Non-pigmented ciliary epithelial cell (primary cell): Measurements from ENCODE around the gene GAB1.

Experiments
- DNase-seq: peaks from one replicate; pipeline ENCODE4 v3.0.0-alpha.2; 2010; ENCODE audit warnings: low read depth

The GAB1 gene

DNA sequence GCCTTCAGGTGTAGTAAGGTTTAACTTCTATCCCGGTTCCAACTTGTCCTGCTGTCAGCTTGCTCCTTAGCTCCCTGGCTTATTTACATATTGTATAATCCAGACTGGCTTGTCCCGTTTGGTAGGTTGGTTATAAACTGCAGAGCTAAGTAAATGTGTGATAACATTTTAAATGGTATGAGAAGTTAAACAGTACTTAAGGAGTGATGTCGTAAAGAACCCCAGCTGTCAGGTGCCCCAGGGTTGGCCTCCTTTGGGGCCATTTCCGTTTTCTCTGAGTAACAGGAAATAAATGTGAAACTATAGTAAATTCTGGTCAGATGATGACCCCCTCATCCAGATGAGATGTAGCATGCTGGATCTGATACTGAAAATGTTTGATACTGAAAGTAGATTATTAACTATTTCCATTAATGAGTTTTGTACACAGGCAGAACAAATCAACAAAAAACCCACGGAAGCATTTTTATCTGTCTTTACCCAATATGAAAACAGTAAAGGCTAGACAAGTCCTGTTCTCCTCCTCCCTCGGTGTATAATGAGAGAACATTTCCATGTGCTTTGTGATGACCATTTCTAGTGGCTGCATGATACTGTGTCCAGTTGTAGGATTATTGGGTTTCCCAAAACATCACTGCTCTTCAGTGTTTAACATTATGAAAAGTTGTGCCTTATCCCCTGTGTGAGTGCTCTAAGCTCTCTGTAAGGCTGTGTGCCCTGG, 22.4 kb downstream of the GAB1 start:
- no peak for DNase-seq

DNA sequence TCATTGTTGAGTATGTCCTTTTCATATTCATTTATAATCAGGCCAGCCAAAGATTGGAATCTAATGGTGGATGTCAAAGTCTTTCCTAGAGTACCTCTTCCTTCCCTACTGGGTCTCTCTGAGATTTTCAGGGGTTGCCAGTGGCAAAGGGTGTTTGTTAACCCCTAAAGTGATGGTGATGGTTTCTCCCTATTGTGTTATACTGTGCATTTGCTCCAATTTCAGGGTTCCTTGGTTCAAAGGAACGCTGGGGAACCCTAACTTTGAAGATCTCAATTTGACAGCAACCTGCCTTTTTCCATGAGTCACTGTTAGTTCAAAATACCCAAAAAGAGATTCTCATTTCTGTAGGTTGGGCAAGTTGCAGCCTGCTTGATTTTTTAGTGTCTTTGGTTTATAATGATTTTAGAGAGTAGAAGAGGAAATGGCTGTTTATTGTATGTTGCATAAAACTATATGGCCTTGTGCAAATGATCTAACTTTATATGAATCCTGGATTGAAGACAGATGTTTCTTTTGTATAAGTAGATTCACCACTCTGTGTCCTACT, 23.0 kb downstream of the GAB1 start:
- no peak for DNase-seq

DNA sequence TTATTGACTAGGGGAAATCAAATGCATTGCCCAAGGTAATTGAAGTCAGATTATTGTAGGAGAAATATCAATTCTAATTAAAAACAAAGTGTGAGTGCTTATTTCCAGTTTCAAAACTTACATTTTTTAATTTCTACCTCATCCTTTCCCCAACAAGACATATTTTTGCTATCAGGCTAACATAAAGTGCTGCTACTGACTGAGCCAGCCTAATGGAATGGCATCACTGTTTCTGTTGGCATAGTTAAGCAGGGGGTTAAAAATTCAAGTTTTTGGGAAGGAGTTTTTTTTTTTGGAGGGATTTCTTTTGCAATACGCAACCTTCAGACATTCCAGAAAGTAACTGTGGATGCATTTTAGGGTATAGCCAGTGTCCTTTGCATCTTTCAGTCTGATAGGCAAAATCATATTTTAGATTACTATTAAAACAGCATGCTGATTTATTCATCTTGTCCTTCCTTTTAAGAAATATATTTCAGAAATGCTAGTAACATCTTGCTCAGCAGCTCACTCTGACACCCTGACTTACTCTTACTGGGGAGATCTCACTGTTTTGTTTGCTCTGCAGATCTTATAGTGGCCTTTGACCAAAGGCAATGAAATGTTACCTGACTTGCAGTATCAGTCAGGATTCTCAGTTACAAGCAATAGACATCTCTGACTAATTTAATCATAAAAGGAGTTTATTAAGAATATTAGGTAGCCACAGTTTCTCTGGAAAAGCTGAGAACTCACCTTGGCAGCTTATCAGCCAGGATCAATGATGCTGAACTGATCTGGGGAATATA, 24.4 kb downstream of the GAB1 start:
- no peak for DNase-seq

DNA sequence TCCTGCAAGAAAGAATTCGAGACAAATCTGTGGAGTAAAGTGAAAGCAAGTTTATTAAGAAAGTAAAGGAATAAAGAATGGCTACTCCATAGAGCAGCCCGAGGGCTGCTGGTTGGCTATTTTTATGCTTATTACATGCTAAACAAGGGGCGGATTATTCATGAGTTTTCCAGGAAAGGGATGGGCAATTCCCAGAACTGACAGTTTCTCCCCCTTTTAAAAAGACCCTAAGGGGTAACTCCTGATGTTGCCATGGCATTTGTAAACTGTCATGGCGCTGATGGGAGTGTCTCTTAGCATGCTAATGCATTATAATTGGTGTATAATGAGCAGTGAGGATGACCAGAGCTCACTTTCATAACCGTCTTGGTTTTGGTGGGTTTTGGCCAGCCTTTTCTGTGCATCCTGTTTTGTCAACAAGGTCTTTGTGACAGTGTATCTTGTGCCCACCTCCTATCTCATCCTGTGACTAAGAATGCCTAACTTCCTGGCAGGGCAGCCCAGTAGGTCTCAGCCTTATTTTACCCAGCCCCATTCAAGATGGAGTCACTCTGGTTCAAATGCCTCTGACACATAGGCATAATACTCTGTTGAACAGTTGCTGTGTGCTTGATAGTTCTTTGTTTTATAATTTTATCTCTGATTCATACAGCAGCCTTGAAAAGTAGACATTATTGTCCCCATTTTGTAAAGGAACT, 25.8 kb downstream of the GAB1 start:
- DNase-seq = no peak

DNA sequence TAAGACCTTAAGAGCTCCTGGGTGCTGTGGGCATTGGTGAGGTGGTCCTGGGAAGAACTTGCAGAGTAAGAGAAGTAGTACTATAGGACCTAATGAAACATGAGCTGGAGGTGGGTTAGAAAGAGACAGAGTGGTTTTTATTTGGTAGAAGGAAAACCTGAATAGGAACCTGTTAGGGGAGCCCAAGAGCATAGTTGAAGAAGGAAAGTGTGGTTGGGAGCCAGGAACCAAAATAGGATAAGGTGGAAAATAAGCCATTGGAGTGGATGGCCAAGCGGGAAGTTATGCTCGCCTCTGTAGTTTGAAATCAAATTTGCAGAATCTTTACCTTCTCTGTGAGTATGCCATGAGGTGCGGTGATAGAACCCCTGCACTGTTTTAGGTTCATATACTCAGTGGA, 26.7 kb downstream of the GAB1 start:
- no peak for DNase-seq

DNA sequence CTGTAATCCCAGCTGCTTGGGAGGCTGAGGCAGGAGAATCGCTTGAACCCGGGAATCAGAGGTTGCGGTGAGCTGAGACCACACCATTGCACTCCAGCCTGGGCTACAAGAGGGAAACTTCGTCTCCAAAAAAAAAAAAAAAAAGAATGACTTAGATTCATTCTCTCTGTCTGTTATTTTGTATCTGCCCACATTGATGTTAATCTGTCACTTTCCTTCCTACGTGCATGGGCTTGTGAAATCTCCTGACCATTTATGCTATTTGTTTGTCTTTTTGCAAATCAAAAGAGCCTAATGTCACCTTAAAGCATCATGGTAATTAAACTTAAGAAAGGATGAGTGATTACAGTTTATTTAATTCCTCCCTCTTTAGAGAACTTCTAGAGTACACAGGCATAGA, 27.4 kb downstream of the GAB1 start:
- no peak for DNase-seq

DNA sequence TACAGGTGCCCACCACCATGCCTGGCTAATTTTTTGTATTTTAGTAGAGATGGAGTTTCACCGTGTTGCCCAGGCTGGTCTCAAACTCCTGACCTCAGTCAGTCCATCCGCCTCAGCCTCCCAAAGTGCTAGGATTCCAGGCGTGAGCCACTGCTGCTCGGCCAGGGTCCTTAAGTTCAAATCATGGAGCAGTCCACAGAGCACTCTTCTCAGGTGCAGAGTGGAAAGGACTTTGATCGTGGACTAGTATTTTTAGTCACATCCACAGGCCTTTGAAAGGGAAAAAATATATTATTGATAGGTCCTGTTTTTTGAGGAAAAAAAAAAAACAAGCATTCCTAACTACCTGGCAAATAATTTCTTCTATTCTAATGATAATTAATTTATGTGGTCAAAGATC, 31.2 kb downstream of the GAB1 start:
- DNase-seq = no peak

DNA sequence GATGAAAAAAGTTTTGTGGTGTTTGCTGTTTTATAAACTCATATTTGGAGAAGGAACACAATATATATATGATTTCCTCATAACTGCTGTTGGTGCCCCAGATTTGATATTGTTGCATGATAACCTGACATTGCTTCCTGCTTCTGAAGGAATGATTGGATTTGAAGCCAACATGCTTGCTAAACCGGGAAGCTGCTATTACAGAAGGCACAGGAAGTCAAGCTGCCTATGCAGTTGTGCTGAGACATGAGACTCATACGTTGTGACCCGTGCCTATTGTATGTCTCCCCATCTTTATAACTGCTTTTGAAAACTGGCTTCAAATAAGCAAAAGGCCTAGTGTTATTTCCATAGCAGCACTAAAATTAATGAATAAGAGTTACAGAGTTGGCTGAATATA, 32.9 kb downstream of the GAB1 start:
- DNase-seq = no peak

DNA sequence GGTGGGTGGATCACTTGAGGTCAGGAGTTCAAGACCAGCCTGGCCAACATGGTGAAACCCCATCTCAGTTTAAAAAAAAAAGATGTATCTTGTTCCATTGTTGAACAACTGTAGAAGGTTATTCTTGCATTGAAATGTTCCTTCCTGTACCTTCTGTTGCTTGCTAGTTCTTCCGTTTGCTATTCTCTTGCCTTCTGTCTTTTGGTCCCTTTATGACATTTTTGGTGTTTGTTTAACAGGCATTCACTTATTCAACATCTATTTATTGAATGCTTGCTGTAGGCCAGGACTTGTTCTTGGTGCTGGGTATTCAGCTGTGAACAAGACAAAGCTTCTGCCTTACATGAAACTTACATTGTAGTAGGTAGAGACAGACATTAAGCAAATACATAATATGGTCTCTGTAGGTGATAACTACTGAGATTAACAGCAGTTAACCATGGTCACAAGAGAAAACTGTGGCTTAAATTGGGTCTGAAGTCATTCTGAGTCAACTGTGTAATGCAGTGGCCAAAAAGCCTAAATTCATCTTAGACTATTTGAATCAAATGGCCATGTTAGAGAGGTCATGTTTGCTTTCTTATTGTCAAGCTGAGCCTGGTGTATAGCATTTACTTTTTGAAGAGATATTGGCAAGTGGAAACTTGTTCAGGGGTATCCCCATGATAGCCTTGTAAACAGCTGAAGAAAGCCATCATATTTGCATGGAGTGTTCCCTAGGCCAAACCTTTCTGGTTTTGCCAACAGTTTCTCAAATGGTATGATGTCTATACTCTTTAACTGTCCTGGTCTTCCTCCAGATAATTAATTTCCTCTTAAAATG, 35.6 kb downstream of the GAB1 start:
- no peak for DNase-seq

DNA sequence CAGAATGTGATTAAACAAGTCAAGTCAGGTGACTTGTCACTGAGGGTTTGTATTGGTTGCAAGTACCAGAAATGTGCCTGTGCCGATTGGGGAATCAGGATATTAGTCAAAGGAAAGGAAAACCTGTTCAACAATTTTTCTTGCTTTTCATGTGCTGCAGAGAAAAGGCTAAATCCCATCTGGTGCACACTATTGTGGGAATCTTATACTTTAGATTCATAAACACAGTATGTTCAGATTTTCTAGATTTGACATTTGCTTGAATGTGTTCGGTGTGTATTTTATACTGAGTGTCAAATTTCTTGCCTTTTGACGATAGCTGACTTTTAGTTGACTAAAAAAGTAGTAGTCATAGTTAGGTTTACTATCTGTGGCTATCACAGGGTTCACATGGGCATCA, 37.6 kb downstream of the GAB1 start:
- DNase-seq = no peak

DNA sequence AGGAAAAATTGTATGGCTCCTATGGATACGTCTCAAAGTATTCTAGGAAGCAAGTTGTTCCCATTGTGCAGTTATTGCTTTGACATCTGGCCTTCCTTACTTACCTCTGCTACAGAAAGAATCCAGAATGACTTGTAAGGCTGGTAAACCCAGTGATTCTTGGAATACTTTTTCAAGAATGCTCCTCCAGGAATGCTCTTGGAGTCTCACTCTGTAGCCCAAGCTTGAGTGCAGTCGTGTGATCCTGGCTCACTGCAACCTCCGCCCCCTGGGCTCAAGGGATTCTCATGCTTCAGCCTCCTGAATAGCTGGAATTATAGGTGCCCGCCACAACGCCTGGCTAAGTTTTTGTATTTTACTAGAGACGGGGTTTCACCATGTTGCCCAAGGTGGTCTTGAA, 38.1 kb downstream of the GAB1 start:
- DNase-seq = no peak

DNA sequence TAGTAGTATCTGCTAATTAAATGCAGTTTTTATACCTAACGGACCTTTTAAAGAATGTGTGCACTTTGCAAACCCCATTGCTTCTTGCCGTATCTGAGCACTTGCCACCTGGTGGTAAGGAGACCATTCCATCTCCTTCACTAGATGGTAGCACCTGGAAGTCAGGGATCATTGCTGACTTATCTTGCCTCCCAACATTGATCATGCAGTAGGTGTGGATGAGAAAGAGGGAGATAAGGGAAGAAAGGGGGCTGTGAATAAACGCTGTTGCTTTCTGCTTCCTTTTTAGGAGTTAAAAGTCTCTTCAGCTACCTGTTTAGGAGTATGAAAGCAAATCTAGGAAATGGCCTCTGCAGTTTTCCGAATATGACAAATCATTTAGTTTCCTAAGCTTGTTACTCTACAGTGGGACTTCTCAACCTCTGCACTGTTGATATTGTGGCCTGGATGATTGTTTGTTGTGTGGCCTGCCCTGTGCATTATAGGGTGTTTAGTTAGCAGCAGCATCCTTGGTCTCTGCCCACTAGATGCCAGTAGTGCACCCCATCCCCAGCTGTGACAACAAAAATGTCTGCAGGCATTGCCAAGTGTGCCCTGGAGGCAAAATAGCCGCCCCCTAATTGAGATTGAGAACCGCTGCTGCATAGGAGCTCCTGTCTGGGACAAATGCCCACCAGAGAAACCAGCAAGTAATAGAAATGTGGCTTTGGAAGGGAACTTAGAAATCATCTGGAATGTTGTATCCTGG, 38.8 kb downstream of the GAB1 start:
- no peak for DNase-seq

DNA sequence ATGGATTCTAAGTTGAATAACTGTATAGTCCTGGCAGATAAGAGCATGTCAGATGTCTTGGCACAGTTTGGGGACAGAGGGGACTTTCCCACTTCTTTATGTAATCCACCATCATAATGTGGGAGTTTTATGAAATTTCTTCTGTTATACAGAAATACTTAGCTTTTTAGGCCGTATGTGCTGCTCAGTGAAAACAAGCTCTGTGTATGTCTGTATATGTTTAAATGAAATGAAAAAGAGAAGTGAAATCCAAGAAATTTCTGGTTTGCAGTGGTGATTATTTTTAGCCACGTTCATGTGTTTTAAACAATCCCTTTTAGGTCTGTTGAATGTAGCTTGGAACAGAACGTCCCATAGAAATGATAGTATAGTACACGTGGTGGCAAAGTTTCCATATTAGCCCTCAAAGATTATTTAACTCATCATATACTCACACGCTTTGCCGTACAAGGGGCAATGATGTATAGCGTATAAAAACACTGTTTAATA, 41.0 kb downstream of the GAB1 start:
- no peak for DNase-seq

DNA sequence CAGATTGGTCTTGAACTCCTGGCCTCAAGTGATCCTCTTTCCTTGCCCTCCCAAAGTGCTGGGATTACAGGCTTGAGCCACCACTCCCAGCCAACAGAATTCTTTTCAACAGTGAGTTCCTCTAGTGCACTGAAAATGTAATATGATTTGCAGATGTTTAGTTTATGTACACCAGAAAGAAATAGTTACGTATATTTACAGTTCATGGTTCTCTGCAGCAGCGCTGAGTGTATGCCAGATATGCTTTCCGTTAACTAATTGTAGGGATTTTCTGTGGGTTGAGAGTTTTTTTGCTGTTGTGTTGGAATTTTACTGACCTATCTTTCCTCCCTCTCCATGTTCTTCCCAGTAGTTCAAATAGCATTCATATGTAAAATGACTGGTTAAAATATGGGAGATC, 44.0 kb downstream of the GAB1 start:
- DNase-seq = no peak

DNA sequence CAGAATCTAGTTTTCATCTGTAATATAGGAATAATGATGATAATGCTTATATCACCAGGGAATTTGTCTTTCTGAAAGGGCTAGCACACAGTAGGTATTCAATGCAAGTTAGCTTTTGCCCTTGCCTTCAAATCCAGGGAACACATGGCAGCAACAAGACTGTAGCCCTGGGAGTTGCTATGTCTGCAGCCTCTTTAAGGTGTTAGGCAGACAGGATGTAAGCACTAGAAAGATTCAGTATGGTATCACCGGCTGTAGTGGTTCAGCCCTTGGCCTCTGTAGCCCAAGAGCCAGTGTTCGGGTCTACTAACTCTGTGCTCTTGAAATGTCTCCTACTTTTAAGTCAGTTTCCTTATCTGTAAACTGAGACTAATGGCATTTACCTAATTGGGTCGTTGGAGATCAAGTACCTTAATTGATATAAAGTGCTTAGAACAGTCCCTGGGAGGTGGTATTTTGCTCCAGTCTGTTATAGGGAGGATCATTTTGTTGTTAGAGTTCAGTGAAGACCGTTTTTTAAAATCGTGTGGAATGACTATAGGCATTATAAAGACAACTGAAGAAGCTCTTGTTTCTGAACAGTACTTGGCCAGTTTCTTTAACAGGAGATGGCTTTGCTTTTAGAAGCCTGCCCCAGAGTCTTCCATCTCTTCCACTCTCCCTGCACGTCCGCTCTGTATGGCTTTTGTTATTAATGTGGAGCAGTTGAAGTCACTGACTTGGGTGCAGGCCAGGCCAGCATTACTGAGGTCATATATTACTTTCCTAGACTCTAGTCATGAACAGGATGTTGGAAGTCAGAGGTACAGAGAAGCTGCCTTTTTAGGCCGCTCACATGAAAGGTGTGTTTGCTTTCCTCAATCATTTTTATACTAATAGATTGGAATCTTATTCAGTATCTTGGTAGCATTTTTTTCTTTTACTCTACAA, 44.8 kb downstream of the GAB1 start:
- peak; percentile 63 for DNase-seq

DNA sequence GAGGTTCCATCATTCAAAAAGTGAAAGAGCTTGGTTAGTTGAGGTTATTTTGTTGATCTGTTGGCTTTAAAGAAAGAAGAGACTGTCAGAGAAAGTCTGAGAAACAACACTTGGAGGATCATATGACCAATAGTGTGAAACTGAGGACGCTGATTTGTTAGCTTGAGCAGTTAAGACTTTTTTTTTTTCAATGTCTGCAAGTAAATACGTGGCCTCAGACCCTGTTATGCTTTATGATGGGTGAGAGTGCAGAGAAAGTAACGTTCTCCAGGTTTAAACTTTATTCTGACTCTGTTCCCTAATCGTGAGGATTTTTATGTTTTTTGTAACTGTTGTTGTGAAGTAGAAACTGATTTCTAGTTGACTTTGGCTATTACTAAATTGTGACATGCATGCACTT, 45.9 kb downstream of the GAB1 start:
- DNase-seq = no peak

DNA sequence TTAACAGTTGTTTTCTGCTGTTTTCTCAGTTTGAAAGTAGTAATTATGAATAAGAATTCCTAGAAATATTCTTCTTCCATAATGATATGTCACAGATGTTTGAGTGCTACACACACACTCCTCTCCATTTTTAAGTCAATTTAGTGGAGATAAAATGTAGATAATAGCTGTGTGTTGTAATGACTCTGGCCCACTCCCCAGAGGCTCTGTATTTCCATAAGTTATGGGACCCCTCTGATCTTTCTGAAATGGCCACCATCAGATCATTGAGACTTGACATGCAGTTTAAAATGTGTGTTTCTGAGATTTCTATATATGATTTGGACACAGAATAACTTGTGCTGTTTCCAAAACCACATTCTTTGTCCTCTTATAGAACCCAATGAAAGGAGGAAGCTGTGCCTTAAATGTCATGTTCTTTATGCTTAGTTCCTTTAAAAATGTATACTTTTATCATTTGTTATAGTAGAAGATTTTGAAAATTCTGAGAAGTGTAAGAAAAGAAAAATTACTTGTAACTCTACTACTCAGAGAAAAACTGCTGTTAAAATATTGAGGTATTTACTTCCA, 46.4 kb downstream of the GAB1 start:
- no peak for DNase-seq

DNA sequence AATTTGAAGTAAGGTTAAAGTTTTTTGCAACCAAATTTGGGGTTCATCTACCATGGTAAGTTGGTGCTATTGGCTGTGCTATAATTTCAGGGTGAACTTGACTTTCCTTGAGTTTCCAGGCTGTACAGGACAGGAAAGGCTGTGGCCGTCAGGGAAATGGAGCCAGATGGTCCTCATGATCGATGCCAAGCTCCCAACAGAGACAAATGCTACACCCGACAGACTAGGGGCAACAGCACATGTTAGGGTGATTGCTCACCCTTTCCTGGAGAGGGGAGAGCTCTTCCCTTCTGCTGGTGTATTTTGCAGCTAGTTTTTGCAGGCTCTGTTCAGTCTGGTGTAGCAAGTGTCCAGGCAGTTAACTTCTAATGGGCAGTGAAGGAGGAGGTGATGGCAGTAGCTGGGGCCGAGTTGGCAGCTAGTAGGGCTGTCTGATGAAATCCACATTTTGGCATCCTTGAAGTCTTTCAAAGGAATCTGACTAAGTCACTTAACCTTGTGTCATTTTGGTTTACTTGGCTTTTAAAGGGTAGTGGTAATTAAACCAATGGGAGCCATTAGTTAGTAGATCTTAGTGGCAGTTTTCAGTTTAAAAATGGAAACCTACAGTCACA, 47.8 kb downstream of the GAB1 start:
- no peak for DNase-seq

DNA sequence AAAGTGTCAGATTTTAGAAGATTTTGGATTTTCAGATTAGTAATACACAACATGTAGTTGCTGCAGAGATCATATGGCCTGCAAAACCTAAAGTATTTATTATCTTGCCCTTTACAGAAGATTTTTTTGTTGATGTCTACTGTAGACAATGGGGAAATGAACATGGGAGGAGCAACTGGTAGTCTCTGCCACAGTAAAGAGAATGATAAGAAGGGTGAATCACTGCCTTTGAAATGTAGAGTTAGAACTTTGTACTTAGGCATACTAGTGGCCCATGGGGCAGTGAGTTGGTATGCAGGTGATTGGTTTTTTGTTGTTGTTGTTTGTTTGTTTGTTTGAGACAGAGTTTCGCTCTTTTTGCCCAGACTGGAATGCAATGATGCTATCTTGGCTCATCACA, 50.1 kb downstream of the GAB1 start:
- DNase-seq = no peak
